Activated T-helper 1 cell treated with anti-CD3 and anti-CD28 coated beads, Interleukin-12 subunit alpha, Interleukin-12 subunit beta, Interleukin-2, Interleukin-4 antibody, amounts not matched to agents 30 ng/mL and 10 ng/mL and 1 ng/mL, durations not matched to agents 14 hours and 24 hours and 36 hours (primary cell): Measurements from ENCODE around the gene NDUFA8. TPM values are rescaled to one million over a fixed set of nuclear protein-coding genes. Genes with fewer than 3 reads are reported as not detected.

Experiments used
- DNase-seq: peaks from one replicate; pipeline ENCODE4 v3.0.0; 2021; ENCODE audit warnings: low spot score
- H3K27ac Mint-ChIP-seq: one replicate; pipeline ENCODE4 v1.8.0; 2021; ENCODE audit warnings: mild to moderate bottlenecking, mixed read lengths
- H3K27me3 Mint-ChIP-seq: one replicate; pipeline ENCODE4 v1.8.0; 2022; ENCODE audit warnings: mild to moderate bottlenecking, moderate library complexity, mixed read lengths; ENCODE audit not compliant: insufficient read depth
- H3K36me3 Mint-ChIP-seq: one replicate; pipeline ENCODE4 v1.8.0; 2021; ENCODE audit warnings: low read depth, mixed read lengths
- H3K4me1 Mint-ChIP-seq: one replicate; pipeline ENCODE4 v1.8.0; 2021; ENCODE audit warnings: low read depth, mixed read lengths
- H3K4me3 Mint-ChIP-seq: one replicate; pipeline ENCODE4 v1.8.0; 2021; ENCODE audit warnings: mild to moderate bottlenecking, moderate library complexity, mixed read lengths
- H3K9me3 Mint-ChIP-seq: one replicate; pipeline ENCODE4 v1.8.0; 2021; ENCODE audit warnings: mixed read lengths
- intact Hi-C: fragments of 100-400 bp; cut with micrococcal nuclease; formaldehyde crosslinking; loops from one replicate; pipeline ENCODE4 v1.15.1; 2024
- total RNA-seq: library from RNA; stranded (reverse); gene quantifications from 2 replicates; pipeline ENCODE4 v1.2.3, GENCODE V29; 2022

Gene NDUFA8
- total RNA-seq, 1 donor from 2014 or later = 51.6 TPM

DNA sequence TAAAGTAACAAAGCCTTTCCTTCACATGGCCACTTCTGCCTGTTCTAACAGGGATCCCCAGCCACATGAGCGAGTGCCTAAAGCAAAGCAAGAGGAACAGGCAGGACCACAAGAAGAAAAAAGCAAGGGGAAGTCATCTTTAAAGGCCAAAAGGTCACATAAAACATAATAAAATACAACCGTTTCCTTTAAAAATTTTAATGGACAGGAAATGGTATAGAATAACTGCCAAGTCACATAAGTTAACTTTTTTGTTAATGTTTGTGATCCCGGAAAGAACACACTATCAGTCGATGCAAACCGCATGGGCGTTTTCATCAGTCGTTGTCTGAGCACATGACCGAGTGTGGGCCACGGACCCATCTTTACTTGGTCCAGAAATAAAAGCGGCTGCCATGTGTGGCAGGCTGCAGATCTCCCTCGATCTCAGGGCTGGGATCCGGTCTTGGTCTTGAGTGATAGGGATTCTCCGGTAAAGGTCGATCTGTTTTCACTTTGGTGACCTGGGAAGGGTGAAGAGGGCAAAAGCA, 15.6 kb downstream of the NDUFA8 start:
- Mint-ChIP-seq H3K36me3 (peaks cover 26% of the 10 kb centered on the region), H3K9me3 (no peaks in the 10 kb centered on the region), H3K27me3 (no peaks in the 10 kb centered on the region), H3K27ac (no peak overlapping the region), H3K4me3 (no peak overlapping the region), H3K4me1 (no peaks in the 10 kb centered on the region)
- intact Hi-C loops = no loop called here
- no peak for DNase-seq

DNA sequence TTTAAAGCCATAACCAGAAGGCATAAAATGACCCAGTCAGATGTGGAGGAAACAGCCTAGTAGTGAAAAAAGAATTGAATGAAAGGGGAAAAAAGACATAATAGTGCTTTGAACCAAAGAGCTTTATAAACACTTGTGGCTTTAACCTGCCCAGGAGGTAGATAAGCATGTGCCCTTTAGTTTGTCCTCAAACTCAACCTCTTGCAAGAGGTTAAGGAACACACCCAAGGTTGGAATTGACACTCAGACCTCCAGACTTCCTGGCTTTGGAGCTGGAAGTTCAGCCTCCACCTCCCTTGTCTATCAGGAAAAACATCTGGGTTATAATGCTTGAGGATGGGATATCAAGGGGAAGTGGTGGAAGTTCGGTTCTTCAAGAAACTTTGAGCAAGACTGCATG, 16.3 kb downstream of the NDUFA8 start:
- Mint-ChIP-seq H3K4me1 (no peaks in the 10 kb centered on the region), H3K27ac (no peak overlapping the region), H3K9me3 (no peaks in the 10 kb centered on the region), H3K36me3 (peaks cover 24% of the 10 kb centered on the region), H3K27me3 (peaks cover 2% of the 10 kb centered on the region), H3K4me3 (no peak overlapping the region)
- intact Hi-C loops = no loop called here
- DNase-seq = no peak

DNA sequence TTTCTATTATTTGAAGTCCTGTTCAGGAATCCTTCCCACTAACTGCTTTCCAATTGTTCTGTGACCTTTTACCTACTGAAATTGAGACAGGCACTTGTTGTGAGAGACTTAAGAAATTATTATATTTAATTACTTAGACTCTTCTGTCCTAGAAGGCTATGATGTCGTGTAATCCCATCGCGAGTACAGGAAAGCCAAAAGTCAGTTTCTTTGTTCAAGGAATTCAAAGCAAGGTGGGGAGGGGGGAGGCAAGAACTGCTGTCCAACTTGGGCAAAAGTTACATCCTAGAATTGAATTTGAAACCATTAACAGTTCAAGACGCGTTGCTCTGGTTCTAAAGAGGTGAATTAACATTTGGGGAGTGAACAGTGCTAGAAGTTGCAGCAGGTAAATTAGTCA, 17.9 kb downstream of the NDUFA8 start:
- intact Hi-C loops = no loop called here
- H3K36me3 Mint-ChIP-seq = peaks cover 16% of the 10 kb centered on the region
- H3K9me3 Mint-ChIP-seq = no peaks in the 10 kb centered on the region
- H3K4me3 Mint-ChIP-seq = no peak overlapping the region
- H3K4me1 Mint-ChIP-seq = no peaks in the 10 kb centered on the region
- DNase-seq = no peak
- H3K27ac Mint-ChIP-seq = no peak overlapping the region
- peaks cover 4% of the 10 kb centered on the region for H3K27me3 Mint-ChIP-seq

GRCh38 chr9:122140368-122141193, 19.0 kb downstream of the NDUFA8 start:
- Mint-ChIP-seq H3K27ac (no peak overlapping the region), H3K9me3 (no peaks in the 10 kb centered on the region), H3K27me3 (peaks cover 4% of the 10 kb centered on the region), H3K36me3 (peaks cover 12% of the 10 kb centered on the region), H3K4me1 (no peaks in the 10 kb centered on the region), H3K4me3 (no peak overlapping the region)
- no peak for DNase-seq
- intact Hi-C loops = no loop called here

DNA sequence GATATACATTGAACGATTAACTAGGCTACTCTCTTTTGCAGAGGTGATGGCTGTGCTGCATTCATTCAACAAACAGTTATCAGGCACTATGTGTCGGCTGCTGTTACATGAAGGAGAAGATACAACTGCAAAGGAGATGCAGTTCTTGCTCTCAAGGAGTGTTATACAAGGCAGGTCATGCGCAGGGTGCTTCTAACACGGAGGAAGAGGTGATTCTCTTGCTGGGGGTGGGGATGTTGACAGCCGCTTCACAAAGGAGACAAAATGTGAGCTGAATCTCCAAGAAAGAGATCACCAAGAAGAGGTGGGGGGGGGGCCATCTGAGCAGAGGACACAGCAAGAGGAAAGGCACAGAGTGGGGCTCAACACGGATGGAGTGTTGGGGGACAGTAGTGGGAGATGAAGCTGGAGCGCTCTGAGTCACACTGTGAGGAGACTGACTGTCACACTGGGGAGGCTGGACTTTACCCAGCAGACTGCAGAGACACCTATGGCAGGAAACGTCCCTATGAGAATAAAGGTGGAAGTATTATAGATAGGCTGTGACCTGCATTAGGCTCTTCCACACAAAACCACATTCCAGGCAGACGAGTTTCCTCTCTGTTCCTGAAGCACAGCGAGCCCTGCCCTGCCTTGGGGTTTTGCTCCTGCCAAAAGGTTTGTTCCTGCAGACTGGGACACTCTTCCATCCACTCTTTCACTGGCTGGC, 20.9 kb downstream of the NDUFA8 start:
- peaks cover 4% of the 10 kb centered on the region for H3K36me3 Mint-ChIP-seq
- intact Hi-C loops = no loop called here
- H3K4me3 Mint-ChIP-seq = no peak overlapping the region
- peaks cover 6% of the 10 kb centered on the region for H3K27me3 Mint-ChIP-seq
- no peaks in the 10 kb centered on the region for H3K4me1 Mint-ChIP-seq
- DNase-seq = no peak
- no peaks in the 10 kb centered on the region for H3K9me3 Mint-ChIP-seq
- H3K27ac Mint-ChIP-seq = no peak overlapping the region

- no peak for DNase-seq
- Mint-ChIP-seq H3K9me3 (no peaks in the 10 kb centered on the region), H3K4me1 (no peaks in the 10 kb centered on the region), H3K4me3 (no peak overlapping the region), H3K27me3 (peaks cover 19% of the 10 kb centered on the region), H3K27ac (no peak overlapping the region), H3K36me3 (no peaks in the 10 kb centered on the region)
- intact Hi-C loops = no loop called here
These were observed 24.1 kb downstream of the NDUFA8 start for GRCh38 chr9:122135529-122135859.

GRCh38 chr9:122134822-122135528, 24.6 kb downstream of the NDUFA8 start:
- Mint-ChIP-seq H3K9me3 (no peaks in the 10 kb centered on the region), H3K27me3 (peaks cover 19% of the 10 kb centered on the region), H3K27ac (no peak overlapping the region), H3K36me3 (no peaks in the 10 kb centered on the region), H3K4me3 (no peak overlapping the region), H3K4me1 (no peaks in the 10 kb centered on the region)
- DNase-seq = no peak
- intact Hi-C loops = no loop called here

- Mint-ChIP-seq H3K27ac (no peak overlapping the region), H3K27me3 (peaks cover 19% of the 10 kb centered on the region), H3K4me1 (no peaks in the 10 kb centered on the region), H3K36me3 (no peaks in the 10 kb centered on the region), H3K9me3 (no peaks in the 10 kb centered on the region), H3K4me3 (no peak overlapping the region)
- no peak for DNase-seq
- intact Hi-C loops = no loop called here
These were observed 25.5 kb downstream of the NDUFA8 start for GRCh38 chr9:122133984-122134535.

DNA sequence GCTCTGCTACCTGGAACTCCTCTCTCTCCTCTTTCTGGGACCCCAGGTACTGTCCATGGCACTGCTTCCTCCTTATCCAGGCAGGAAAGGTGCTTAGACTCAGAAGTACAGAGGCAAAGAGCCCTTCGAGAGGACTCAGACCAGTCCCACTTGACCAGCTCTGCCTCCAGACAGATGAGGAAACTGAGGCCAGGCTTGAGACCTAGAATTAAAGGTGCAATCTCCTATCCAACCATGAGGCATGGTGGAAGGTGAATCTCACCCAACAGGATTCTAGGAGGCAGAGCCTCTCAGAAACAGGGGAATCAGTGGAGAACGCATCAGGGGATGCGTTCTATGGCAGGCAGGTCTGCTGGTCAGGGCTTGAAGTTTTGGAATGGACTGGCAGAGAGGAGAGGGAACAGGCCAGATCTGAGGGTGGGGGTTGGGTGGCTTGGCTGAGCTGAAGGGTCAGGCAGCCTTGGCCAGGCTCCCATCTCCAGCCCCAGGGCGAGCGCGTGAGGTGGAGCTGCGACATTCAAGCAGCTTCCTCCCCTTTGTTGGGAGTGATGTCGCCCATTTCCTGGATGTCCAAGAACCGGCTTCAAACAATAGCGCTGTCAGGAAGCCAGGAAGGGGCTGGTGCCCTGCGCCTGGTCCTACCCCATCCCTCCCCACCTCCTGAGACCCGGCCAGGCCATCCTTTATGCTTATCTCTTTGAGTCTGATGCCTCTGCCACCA, 26.2 kb downstream of the NDUFA8 start:
- Mint-ChIP-seq H3K27me3 (peaks cover 18% of the 10 kb centered on the region), H3K4me1 (no peaks in the 10 kb centered on the region), H3K36me3 (no peaks in the 10 kb centered on the region), H3K9me3 (no peaks in the 10 kb centered on the region), H3K27ac (no peak overlapping the region), H3K4me3 (no peak overlapping the region)
- DNase-seq = no peak
- intact Hi-C loops = no loop called here

DNA sequence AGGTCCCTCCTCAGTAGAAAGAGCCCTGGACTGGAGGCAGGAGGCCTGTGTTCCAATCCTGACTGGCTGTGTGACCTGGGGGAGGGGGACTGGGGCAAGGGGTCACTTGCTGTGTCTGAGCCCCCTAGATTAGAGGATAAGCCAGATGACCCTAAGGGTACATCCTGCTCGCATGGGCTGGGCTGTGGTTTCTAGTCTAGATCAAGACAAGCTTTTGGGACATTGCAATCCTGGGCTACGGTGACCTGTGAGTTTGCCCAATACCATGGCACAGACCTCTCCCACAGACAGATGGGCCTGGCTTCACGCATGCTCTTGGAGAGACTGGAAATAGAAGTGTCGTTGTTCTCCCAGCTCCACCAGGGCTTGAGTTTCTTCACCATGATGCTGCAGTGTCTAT, 27.0 kb downstream of the NDUFA8 start:
- Mint-ChIP-seq H3K4me3 (no peak overlapping the region), H3K27ac (no peak overlapping the region), H3K9me3 (no peaks in the 10 kb centered on the region), H3K36me3 (no peaks in the 10 kb centered on the region), H3K27me3 (peaks cover 16% of the 10 kb centered on the region), H3K4me1 (no peaks in the 10 kb centered on the region)
- intact Hi-C loops = no loop called here
- no peak for DNase-seq

GRCh38 chr9:122131401-122132001, 28.1 kb downstream of the NDUFA8 start:
- Mint-ChIP-seq H3K27ac (no peak overlapping the region), H3K27me3 (peaks cover 24% of the 10 kb centered on the region), H3K4me3 (no peak overlapping the region), H3K9me3 (no peaks in the 10 kb centered on the region), H3K4me1 (no peaks in the 10 kb centered on the region), H3K36me3 (no peaks in the 10 kb centered on the region)
- DNase-seq = no peak
- intact Hi-C loops = no loop called here

DNA sequence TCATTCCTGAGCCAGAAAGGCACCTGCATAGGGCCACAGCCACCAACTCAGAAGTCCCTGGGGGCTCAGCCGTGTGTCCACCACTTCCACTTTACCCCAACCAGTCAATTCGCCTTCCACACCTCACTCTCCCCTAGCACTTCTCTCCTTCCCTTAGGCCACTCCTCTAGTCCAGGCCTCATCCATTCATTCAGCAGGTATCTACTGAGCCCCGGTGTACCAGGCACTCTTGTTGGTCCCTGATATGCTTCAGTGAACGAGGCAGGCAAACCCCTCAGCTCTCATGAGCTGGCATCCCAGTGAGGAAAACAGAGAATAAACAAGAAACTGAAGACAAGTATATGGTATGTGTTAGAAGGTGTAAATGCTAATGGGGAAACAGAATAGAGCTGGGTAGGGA, 28.7 kb downstream of the NDUFA8 start:
- Mint-ChIP-seq H3K27me3 (peaks cover 31% of the 10 kb centered on the region), H3K4me3 (no peak overlapping the region), H3K4me1 (no peaks in the 10 kb centered on the region), H3K27ac (no peak overlapping the region), H3K36me3 (no peaks in the 10 kb centered on the region), H3K9me3 (no peaks in the 10 kb centered on the region)
- DNase-seq = no peak
- intact Hi-C loops = no loop called here
